IMR-90 (cell line): ENCODE measurements around the gene SPAG9. TPM values are rescaled to one million over a fixed set of nuclear protein-coding genes. Genes with fewer than 3 reads are reported as not detected.
A peak's percentile ranks its signal among the peaks of the same experiment; 100 is the strongest.

Experiments
- BHLHE40 ChIP-seq: fragments of 150-350 bp; IDR thresholded peaks from 2 replicates; pipeline ENCODE4 v1.6.1; 2016; ENCODE audit warnings: mild to moderate bottlenecking, low read depth, low read length
- CTCF ChIP-seq: conservative IDR thresholded peaks from 2 replicates; pipeline ENCODE4 v1.5.1; 2012; ENCODE audit warnings: mild to moderate bottlenecking, low read depth, low read length, improper control_type of control experiment
- FOS ChIP-seq: fragments of 150-350 bp; IDR thresholded peaks from 2 replicates; pipeline ENCODE4 v1.6.1; 2016; ENCODE audit warnings: low read depth, low read length
- MAFK ChIP-seq: IDR thresholded peaks from 2 replicates; pipeline ENCODE4 v1.6.1; 2012; ENCODE audit warnings: low read depth, low read length, improper control_type of control experiment
- MAZ ChIP-seq: IDR thresholded peaks from 2 replicates; pipeline ENCODE4 v1.6.1; 2012; ENCODE audit warnings: low read depth, mild to moderate bottlenecking, low read length, improper control_type of control experiment, moderate library complexity, borderline replicate concordance
- MXI1 ChIP-seq: IDR thresholded peaks from 2 replicates; pipeline ENCODE4 v1.6.1; 2012; ENCODE audit warnings: low read depth, mild to moderate bottlenecking, low read length, moderate library complexity, borderline replicate concordance
- POLR2A ChIP-seq: IDR thresholded peaks from 2 replicates; pipeline ENCODE4 v1.6.1; 2012; ENCODE audit warnings: mild to moderate bottlenecking, low read depth, low read length
- RAD21 ChIP-seq: IDR thresholded peaks from 2 replicates; pipeline ENCODE4 v1.6.1; 2012; ENCODE audit warnings: low read length, improper control_type of control experiment
- RFX5 ChIP-seq: IDR thresholded peaks from 2 replicates; pipeline ENCODE4 v1.8.0; 2012; ENCODE audit warnings: low read depth, mild to moderate bottlenecking, low read length, moderate library complexity
- SMC3 ChIP-seq: fragments of 150-350 bp; IDR thresholded peaks from 2 replicates; pipeline ENCODE4 v1.6.1; 2016; ENCODE audit warnings: low read depth, mild to moderate bottlenecking, antibody characterized with exemption, low read length, moderate library complexity
- polyA plus RNA-seq, 3 experiments: library from polyadenylated mRNA; depleted of rRNA; stranded (reverse); fragments of >200 nt; gene quantifications; 2 replicates each; pipeline ENCODE4 v1.2.3, GENCODE V29; 2012; ENCODE audit warnings: low replicate concordance in 1 of 3
- total RNA-seq: library from RNA; depleted of rRNA; stranded (reverse); fragments of >200 nt; gene quantifications from 2 replicates; pipeline ENCODE4 v1.2.3, GENCODE V29; 2012

The SPAG9 gene
- total and polyA plus RNA-seq, 2 of the 4 experiments (the other 2 are of a cell fraction): 26.7 to 75.5 TPM

- TF ChIP-seq MAZ: peak; percentile 73
- TF ChIP-seq CTCF: no peak
- TF ChIP-seq BHLHE40: no peak
- no peak for TF ChIP-seq RAD21
- TF ChIP-seq SMC3: 0 out of 2 replicates have a peak, but pooled peaks have one; percentile 5
- no peak for TF ChIP-seq FOS
- peak; percentile 96 for TF ChIP-seq POLR2A
- TF ChIP-seq MAFK: no peak
- no peak for TF ChIP-seq RFX5
- no peak for TF ChIP-seq MXI1
Observed at GRCh38 chr17:51120739-51121619, at the start of gene SPAG9 (continued).
